Right atrium auricular region (tissue), 2 donors: ENCODE measurements around the gene FHIT. TPM values are rescaled to one million over a fixed set of nuclear protein-coding genes. Genes with fewer than 3 reads are reported as not detected.

Experiments
- DNase-seq: peaks from one replicate; pipeline ENCODE4 v3.0.0-alpha.2; 2019; ENCODE audit warnings: low spot score
- H3K27ac ChIP-seq, 2 donors: fragments of 200-600 bp; sonication (generic); 1 replicate in 1 of 2; 2 replicates in 1 of 2; pipeline ENCODE4 v1.5.1; 2016 to 2019
- H3K27me3 ChIP-seq, 2 donors: fragments of 200-600 bp; sonication (generic); one replicate each; pipeline versions ENCODE4 v1.5.1 to v1.6.0; 2017 to 2019
- H3K36me3 ChIP-seq: fragments of 200-600 bp; sonication (generic); one replicate; pipeline ENCODE4 v1.5.1; 2016
- H3K4me1 ChIP-seq, 2 donors: fragments of 200-600 bp; sonication (generic); one replicate each; pipeline versions ENCODE4 v1.5.1 to v1.6.0; 2017 to 2019
- H3K4me3 ChIP-seq, 2 donors: fragments of 200-600 bp; sonication (generic); 1 replicate in 1 of 2; 2 replicates in 1 of 2; pipeline ENCODE4 v1.5.1; 2017 to 2019; ENCODE audit warnings: mild to moderate bottlenecking in 1 of 2, moderate library complexity in 1 of 2
- H3K9me3 ChIP-seq, 2 donors: fragments of 200-600 bp; sonication (generic); one replicate each; pipeline ENCODE4 v1.5.1; 2019
- CTCF ChIP-seq, 2 donors: fragments of 200-600 bp; sonication (generic); IDR thresholded peaks; one replicate each; pipeline ENCODE4 v1.5.1; 2019; ENCODE audit warnings: antibody characterized with exemption in 2 of 2
- total RNA-seq, 2 donors: library from RNA; depleted of rRNA; stranded (reverse); fragments of >200 nt; gene quantifications; one replicate each; pipeline ENCODE4 v1.1.0, GENCODE V29; 2016

Gene FHIT
- total RNA-seq, 2 donors from 2014 or later = 10.4 to 11.0 TPM

GRCh38 chr3:60125686-60126085 is 1125.6 kb downstream of the FHIT start:
- no peak for DNase-seq
- Histone ChIP-seq H3K27ac (no peak overlapping the region), H3K27me3 (no peaks in the 10 kb centered on the region), H3K36me3 (no peaks in the 10 kb centered on the region), H3K4me3 (no peak overlapping the region), H3K9me3 (no peaks in the 10 kb centered on the region), H3K4me1 (no peaks in the 10 kb centered on the region)
- TF ChIP-seq CTCF (IDR thresholded peaks at IDR 0.05) = no peak

GRCh38 chr3:60120245-60120644 is 1131.0 kb downstream of the FHIT start:
- no peak overlapping the region for H3K27ac ChIP-seq
- no peaks in the 10 kb centered on the region for H3K36me3 ChIP-seq
- no peak for DNase-seq
- H3K4me3 ChIP-seq = no peak overlapping the region
- H3K27me3 ChIP-seq = no peaks in the 10 kb centered on the region
- no peaks in the 10 kb centered on the region for H3K4me1 ChIP-seq
- no peaks in the 10 kb centered on the region for H3K9me3 ChIP-seq
- TF ChIP-seq CTCF (IDR thresholded peaks at IDR 0.05) = no peak

GRCh38 chr3:60114191-60114590 is 1137.1 kb downstream of the FHIT start:
- no peaks in the 10 kb centered on the region for H3K27me3 ChIP-seq
- no peak for TF ChIP-seq CTCF (IDR thresholded peaks at IDR 0.05)
- no peak overlapping the region for H3K27ac ChIP-seq
- no peak overlapping the region for H3K4me3 ChIP-seq
- no peaks in the 10 kb centered on the region for H3K36me3 ChIP-seq
- H3K9me3 ChIP-seq = no peaks in the 10 kb centered on the region
- H3K4me1 ChIP-seq = no peaks in the 10 kb centered on the region
- no peak for DNase-seq

- TF ChIP-seq CTCF (IDR thresholded peaks at IDR 0.05) = no peak
- H3K9me3 ChIP-seq = no peaks in the 10 kb centered on the region
- no peak overlapping the region for H3K4me3 ChIP-seq
- no peaks in the 10 kb centered on the region for H3K36me3 ChIP-seq
- no peaks in the 10 kb centered on the region for H3K27me3 ChIP-seq
- no peak for DNase-seq
- no peaks in the 10 kb centered on the region for H3K4me1 ChIP-seq
- H3K27ac ChIP-seq = no peak overlapping the region
Observed at GRCh38 chr3:60107275-60107674, 1144.0 kb downstream of the FHIT start.

- H3K4me1 ChIP-seq = no peaks in the 10 kb centered on the region
- no peaks in the 10 kb centered on the region for H3K36me3 ChIP-seq
- no peak for TF ChIP-seq CTCF (IDR thresholded peaks at IDR 0.05)
- H3K9me3 ChIP-seq = no peaks in the 10 kb centered on the region
- DNase-seq = no peak
- no peak overlapping the region for H3K27ac ChIP-seq
- no peak overlapping the region for H3K4me3 ChIP-seq
- H3K27me3 ChIP-seq = no peaks in the 10 kb centered on the region
Observed at GRCh38 chr3:60102154-60102553, 1149.1 kb downstream of the FHIT start.

GRCh38 chr3:60101621-60102020 is 1149.6 kb downstream of the FHIT start:
- Histone ChIP-seq H3K27me3 (no peaks in the 10 kb centered on the region), H3K36me3 (no peaks in the 10 kb centered on the region), H3K27ac (no peak overlapping the region), H3K4me1 (no peaks in the 10 kb centered on the region), H3K9me3 (no peaks in the 10 kb centered on the region), H3K4me3 (no peak overlapping the region)
- no peak for DNase-seq
- TF ChIP-seq CTCF (IDR thresholded peaks at IDR 0.05) = no peak
